ENCODE data around the gene CABP4. TPM values are rescaled to one million over a fixed set of nuclear protein-coding genes. Genes with fewer than 3 reads are reported as not detected.

CABP4 gene
- total RNA-seq, 1 experiment from 2014 or later: 2.5 TPM

GRCh38 chr11:67406969-67407687 lies 48.0 kb upstream of the CABP4 start:
- Histone ChIP-seq H4K20me1 (ENCODE audit: insufficient read depth) (no peaks in the 10 kb centered on the region), H3K36me3 (ENCODE audit: low read depth) (no peaks in the 10 kb centered on the region), H3K9me2 (ENCODE audit: insufficient read depth) (no peaks in the 10 kb centered on the region), H3F3A (ENCODE audit: insufficient read depth, low read depth) (peaks cover 13% of the 10 kb centered on the region; the same call in 1 of the 2 replicates), H3K4me2 (no peak overlapping the region), H3K27ac (no peak overlapping the region), H3K4me3 (no peak overlapping the region), H3K27me3 (ENCODE audit: insufficient read depth, low read depth) (no peaks in the 10 kb centered on the region), H3K4me1 (replicated peaks; ENCODE audit: insufficient read depth) (peaks cover 3% of the 10 kb centered on the region), H2AFZ (no peak overlapping the region), H3K79me2 (ENCODE audit: low read depth) (no peaks in the 10 kb centered on the region), H3K9me3 (ENCODE audit: insufficient read depth, low read depth) (no peaks in the 10 kb centered on the region)
- no TSS peak for BruUV-seq (replicated peaks)
- ChIA-PET CTCF (interaction anchor here (0.7 kb wide), 1 partner anchor 259 kb away, joined by 3 read pairs; no protein-coding TSS in a partner anchor), POLR2A (ENCODE audit: unreplicated experiment) (no interaction called here)
- DNase-seq: no peak
- TF ChIP-seq EZH2 (IDR thresholded peaks at IDR 0.05; ENCODE audit: low read depth) (no peak), CTCF (conservative IDR thresholded peaks at IDR 0.05) (no peak)
- intact Hi-C loops (cut with micrococcal nuclease; ENCODE audit: unreplicated experiment): no loop called here

GRCh38 chr11:67407688-67408163 lies 47.4 kb upstream of the CABP4 start:
- H3K79me2 ChIP-seq (ENCODE audit: low read depth): no peaks in the 10 kb centered on the region
- no peaks in the 10 kb centered on the region for H4K20me1 ChIP-seq (ENCODE audit: insufficient read depth)
- H3F3A ChIP-seq (ENCODE audit: insufficient read depth, low read depth): peaks cover 15% of the 10 kb centered on the region; the same call in 1 of the 2 replicates
- no peak overlapping the region for H3K4me2 ChIP-seq
- no TSS peak for BruUV-seq (replicated peaks)
- no peak for DNase-seq
- ChIA-PET CTCF (no interaction called here), POLR2A (ENCODE audit: unreplicated experiment) (no interaction called here)
- no peaks in the 10 kb centered on the region for H3K9me3 ChIP-seq (ENCODE audit: insufficient read depth, low read depth)
- H3K9me2 ChIP-seq (ENCODE audit: insufficient read depth): no peaks in the 10 kb centered on the region
- H3K27me3 ChIP-seq (ENCODE audit: insufficient read depth, low read depth): no peaks in the 10 kb centered on the region
- no peaks in the 10 kb centered on the region for H3K36me3 ChIP-seq (ENCODE audit: low read depth)
- H3K27ac ChIP-seq: no peak overlapping the region
- no peak overlapping the region for H3K4me3 ChIP-seq
- no peak overlapping the region for H2AFZ ChIP-seq
- H3K4me1 ChIP-seq (replicated peaks; ENCODE audit: insufficient read depth): no peaks in the 10 kb centered on the region
- TF ChIP-seq CTCF (conservative IDR thresholded peaks at IDR 0.05): no peak
- TF ChIP-seq EZH2 (IDR thresholded peaks at IDR 0.05; ENCODE audit: low read depth): no peak
- intact Hi-C loops (cut with micrococcal nuclease; ENCODE audit: unreplicated experiment): no loop called here

- peaks cover 15% of the 10 kb centered on the region; the same call in 1 of the 2 replicates for H3F3A ChIP-seq (ENCODE audit: insufficient read depth, low read depth)
- intact Hi-C loops (cut with micrococcal nuclease; ENCODE audit: unreplicated experiment): no loop called here
- H2AFZ ChIP-seq: no peak overlapping the region
- H3K4me2 ChIP-seq: no peak overlapping the region
- POLR2A ChIA-PET (ENCODE audit: unreplicated experiment): no interaction called here
- H3K36me3 ChIP-seq (ENCODE audit: low read depth): no peaks in the 10 kb centered on the region
- no peaks in the 10 kb centered on the region for H3K9me2 ChIP-seq (ENCODE audit: insufficient read depth)
- no peaks in the 10 kb centered on the region for H3K9me3 ChIP-seq (ENCODE audit: insufficient read depth, low read depth)
- H3K4me1 ChIP-seq (replicated peaks; ENCODE audit: insufficient read depth): no peaks in the 10 kb centered on the region
- BruUV-seq (replicated peaks): no TSS peak
- no peak for DNase-seq
- no peak overlapping the region for H3K27ac ChIP-seq
- no peaks in the 10 kb centered on the region for H3K27me3 ChIP-seq (ENCODE audit: insufficient read depth, low read depth)
- H3K4me3 ChIP-seq: no peak overlapping the region
- no peak for TF ChIP-seq CTCF (conservative IDR thresholded peaks at IDR 0.05)
- no peak for TF ChIP-seq EZH2 (IDR thresholded peaks at IDR 0.05; ENCODE audit: low read depth)
- H3K79me2 ChIP-seq (ENCODE audit: low read depth): no peaks in the 10 kb centered on the region
- CTCF ChIA-PET: no interaction called here
- H4K20me1 ChIP-seq (ENCODE audit: insufficient read depth): no peaks in the 10 kb centered on the region
Measured at GRCh38 chr11:67408437-67409200, 46.5 kb upstream of the CABP4 start.
